Naive thymus-derived CD4-positive, alpha-beta T cell (primary cell): ENCODE data around the gene FGD3. TPM values are rescaled to one million over a fixed set of nuclear protein-coding genes. Genes with fewer than 3 reads are reported as not detected.

Experiments
- ATAC-seq: fragments of 150-1000 bp; cut with Tn5 transposase; 2 replicates; pipeline ENCODE4 v1.10.0; 2021; ENCODE audit warnings: mild to moderate bottlenecking, moderate library complexity
- CTCF ChIA-PET: fragments of 350-600 bp; sonication (Branson Sonifier 250); formaldehyde crosslinking; loops from one replicate; lab custom pipeline; 2021; ENCODE audit warnings: antibody characterized with exemption; lab: Charles Lee
- POLR2A ChIA-PET: fragments of 350-600 bp; sonication (Branson Sonifier 250); formaldehyde crosslinking; loops from one replicate; lab custom pipeline; 2021; ENCODE audit warnings: antibody characterized with exemption, inconsistent platforms; lab: Charles Lee
- DNase-seq, 9 donors: peaks; one replicate each; pipeline versions ENCODE4 v3.0.0 to v3.0.0-alpha.2; 2020 to 2022; ENCODE audit warnings: mixed read lengths in 1 of 9
- H3K27ac ChIP-seq: one replicate; pipeline ENCODE4 v1.7.0; 2013; ENCODE audit warnings: mild to moderate bottlenecking, low read depth, low read length, moderate library complexity
- H3K27me3 ChIP-seq, 2 donors: one replicate each; pipeline ENCODE4 v1.7.0; 2013; ENCODE audit warnings: low read length in 2 of 2, mild to moderate bottlenecking in 2 of 2, moderate library complexity in 2 of 2; ENCODE audit not compliant: control insufficient read depth in 2 of 2, insufficient read depth in 2 of 2
- H3K36me3 ChIP-seq, 3 experiments: 1 replicate in 2 of 3; 2 replicates in 1 of 3; pipeline ENCODE4 v1.7.0; 2013; ENCODE audit warnings: low read length in 3 of 3, mild to moderate bottlenecking in 3 of 3, moderate library complexity in 1 of 3; ENCODE audit not compliant: insufficient read depth in 3 of 3, control insufficient read depth in 2 of 3
- H3K4me1 ChIP-seq, 2 donors: one replicate each; pipeline ENCODE4 v1.7.0; 2013; ENCODE audit warnings: low read length in 2 of 2, mild to moderate bottlenecking in 2 of 2, moderate library complexity in 1 of 2; ENCODE audit not compliant: control insufficient read depth in 2 of 2, insufficient read depth in 2 of 2
- H3K4me3 ChIP-seq: 2 replicates; pipeline ENCODE4 v1.7.0; 2013; ENCODE audit warnings: mild to moderate bottlenecking, low read length
- H3K9me3 ChIP-seq, 3 experiments: 1 replicate in 2 of 3; 2 replicates in 1 of 3; pipeline ENCODE4 v1.7.0; 2013; ENCODE audit warnings: low read length in 3 of 3; ENCODE audit not compliant: control insufficient read depth in 2 of 3
- H3K27ac Mint-ChIP-seq, 9 donors: one replicate each; pipeline ENCODE4 v1.8.0; 2020 to 2022; ENCODE audit warnings: mixed read lengths in 9 of 9, mild to moderate bottlenecking in 8 of 9, moderate library complexity in 5 of 9, inconsistent platforms in 2 of 9
- H3K27me3 Mint-ChIP-seq, 5 donors: one replicate each; pipeline ENCODE4 v1.8.0; 2021 to 2022; ENCODE audit warnings: mixed read lengths in 5 of 5, mild to moderate bottlenecking in 1 of 5
- H3K36me3 Mint-ChIP-seq, 5 donors: one replicate each; pipeline ENCODE4 v1.8.0; 2020 to 2022; ENCODE audit warnings: mixed read lengths in 5 of 5, mild to moderate bottlenecking in 3 of 5, inconsistent platforms in 1 of 5
- H3K4me1 Mint-ChIP-seq, 7 donors: one replicate each; pipeline ENCODE4 v1.8.0; 2020 to 2022; ENCODE audit warnings: mixed read lengths in 7 of 7, mild to moderate bottlenecking in 3 of 7, inconsistent platforms in 1 of 7
- H3K4me3 Mint-ChIP-seq, 10 donors: one replicate each; pipeline ENCODE4 v1.8.0; 2020 to 2022; ENCODE audit warnings: mild to moderate bottlenecking in 10 of 10, mixed read lengths in 10 of 10, moderate library complexity in 6 of 10, inconsistent platforms in 2 of 10
- H3K9me3 Mint-ChIP-seq, 11 donors: one replicate each; pipeline ENCODE4 v1.8.0; 2020 to 2022; ENCODE audit warnings: mixed read lengths in 11 of 11, mild to moderate bottlenecking in 4 of 11, inconsistent platforms in 1 of 11, moderate library complexity in 1 of 11
- intact Hi-C, 2 donors: fragments of 100-400 bp; cut with micrococcal nuclease; formaldehyde crosslinking; loops; one replicate each; pipeline ENCODE4 v1.15.1; 2023
- polyA plus RNA-seq, 2 donors: library from polyadenylated mRNA; unstranded; fragments of 300-500 nt; fragmentation: Illumina TruSeq; gene quantifications; one replicate each; pipeline ENCODE4 v1.2.3, GENCODE V29; 2021
- total RNA-seq, 6 experiments: library from RNA in 5 of 6; stranded (reverse) in 5 of 6; gene quantifications; 1 replicate in 5 of 6; 2 replicates in 1 of 6; pipeline ENCODE4 v1.2.3 and lab custom pipeline; 2021 to 2026

The FGD3 gene
- total and polyA plus RNA-seq, 7 experiments from 2014 or later: 114 to 341 (median 193) TPM

DNA sequence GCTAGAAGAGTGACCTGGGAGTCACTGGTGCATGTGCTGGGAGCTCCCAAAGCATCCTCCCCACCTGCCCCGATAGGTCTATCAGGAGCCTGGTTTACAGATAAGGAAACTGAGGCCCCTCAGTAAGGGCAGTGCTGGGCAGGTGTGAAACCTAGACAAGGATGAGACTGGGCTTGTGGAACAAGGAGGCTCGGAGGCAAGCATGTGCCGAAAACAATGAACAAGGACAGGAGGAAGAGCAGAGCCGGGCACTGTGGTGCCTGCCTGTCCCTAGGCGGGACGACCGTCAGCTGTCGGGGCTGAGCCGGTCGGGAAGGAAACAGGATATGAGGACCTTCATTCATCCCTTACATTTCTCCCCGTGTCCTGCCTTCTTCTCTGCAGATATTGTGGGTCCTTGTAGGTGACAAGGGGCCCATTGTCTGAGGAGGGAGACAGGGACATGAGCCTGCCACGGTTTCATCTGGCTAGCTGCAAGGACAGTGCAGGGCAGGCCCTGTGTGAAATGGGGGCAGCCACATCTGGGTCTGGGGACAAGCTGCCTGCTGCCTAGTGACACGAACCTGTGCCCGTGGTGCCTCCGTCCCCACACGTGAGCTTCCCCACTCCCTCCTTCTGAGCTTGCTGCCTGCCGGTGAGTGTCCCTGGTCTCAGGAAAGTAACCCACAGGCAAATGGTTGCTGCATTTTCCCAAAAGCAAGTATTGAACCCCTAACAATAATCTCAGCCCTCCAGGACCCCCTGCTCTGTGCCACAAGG, 18.6 kb downstream of the FGD3 start:
- H3K27ac ChIP-seq: peak overlapping the region; percentile 85
- peaks cover 48 to 69% (median 64%) of the 10 kb centered on the region in 7 donors for H3K4me1 Mint-ChIP-seq
- H3K27ac Mint-ChIP-seq: peak overlapping the region; percentile 96 to 99 (median 98)
- ATAC-seq (no peak), DNase-seq (no peak)
- H3K27me3 ChIP-seq: no peaks in the 10 kb centered on the region
- peaks cover 65 to 71% of the 10 kb centered on the region in 2 donors for H3K4me1 ChIP-seq
- peak overlapping the region; percentile 85 for H3K4me3 ChIP-seq
- peaks cover 0 to 4% (median 3%) of the 10 kb centered on the region in 3 experiments for H3K9me3 ChIP-seq
- H3K27me3 Mint-ChIP-seq: no peaks in the 10 kb centered on the region
- H3K9me3 Mint-ChIP-seq: peaks cover 0 to 7% (median 0%) of the 10 kb centered on the region in 11 donors
- H3K36me3 Mint-ChIP-seq: peaks cover 4 to 44% (median 26%) of the 10 kb centered on the region in 5 donors
- ChIA-PET POLR2A (interaction anchor here (0.7 to 12.8 kb wide), 28 partner anchors 9 to 641 kb away, joined by 3 to 233 read pairs (median 7); partner anchors contain the start of genes FGD3 and NOL8), CTCF (interaction anchor here (0.6 to 2.8 kb wide), 7 partner anchors 9 to 191 kb away, joined by 3 to 18 read pairs (median 4); no protein-coding TSS in a partner anchor)
- H3K4me3 Mint-ChIP-seq: peak overlapping the region; percentile 86 to 98 (median 93)
- intact Hi-C loops: loop anchor here (2.0 kb wide), 4 partner anchors 37 to 601 kb away; partner anchors contain the start of gene FAM120AOS (in 1 of the 2)
- peaks cover 0 to 28% (median 6%) of the 10 kb centered on the region in 3 experiments for H3K36me3 ChIP-seq

DNA sequence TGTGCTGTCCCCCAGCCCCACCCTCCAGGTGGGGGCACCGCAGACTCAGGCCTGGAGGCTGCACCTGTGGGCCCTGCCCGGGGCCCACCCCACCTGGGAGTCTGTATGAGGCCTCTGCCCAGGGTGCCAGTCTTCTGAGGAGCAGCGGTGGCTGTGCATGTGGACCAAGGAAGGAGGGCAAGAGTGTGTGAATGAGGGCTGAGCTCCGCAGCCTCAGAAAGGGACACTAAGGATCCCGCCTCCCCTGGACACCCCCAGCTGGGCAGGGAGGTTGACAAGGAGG, 19.1 kb downstream of the FGD3 start:
- peaks cover 0 to 2% (median under 1%) of the 10 kb centered on the region in 3 experiments for H3K9me3 ChIP-seq
- H3K4me1 Mint-ChIP-seq: peaks cover 48 to 71% (median 64%) of the 10 kb centered on the region in 7 donors
- peak overlapping the region; percentile 85 for H3K27ac ChIP-seq
- peaks cover 0 to 7% (median 0%) of the 10 kb centered on the region in 11 donors for H3K9me3 Mint-ChIP-seq
- no peak for ATAC-seq
- intact Hi-C loops: no loop called here
- no peaks in the 10 kb centered on the region for H3K27me3 ChIP-seq
- H3K4me3 ChIP-seq: peak overlapping the region; percentile 85
- H3K4me1 ChIP-seq: peaks cover 62 to 71% of the 10 kb centered on the region in 2 donors
- CTCF ChIA-PET: interaction anchor here (1.1 to 2.8 kb wide), 4 partner anchors 9 to 60 kb away, joined by 3 to 18 read pairs (median 8); no protein-coding TSS in a partner anchor
- H3K27me3 Mint-ChIP-seq: no peaks in the 10 kb centered on the region
- peak overlapping the region; percentile 96 to 99 (median 98) for H3K27ac Mint-ChIP-seq
- peak in 1 of 9 donors; percentile 21 for DNase-seq
- peaks cover 8 to 44% (median 26%) of the 10 kb centered on the region in 5 donors for H3K36me3 Mint-ChIP-seq
- H3K4me3 Mint-ChIP-seq: peak overlapping the region; percentile 86 to 98 (median 93)
- H3K36me3 ChIP-seq: peaks cover 0 to 28% (median 6%) of the 10 kb centered on the region in 3 experiments
- POLR2A ChIA-PET: interaction anchor here (0.9 to 12.8 kb wide), 22 partner anchors 9 to 641 kb away, joined by 3 to 233 read pairs (median 12); partner anchors contain the start of genes FGD3 and NOL8

DNA sequence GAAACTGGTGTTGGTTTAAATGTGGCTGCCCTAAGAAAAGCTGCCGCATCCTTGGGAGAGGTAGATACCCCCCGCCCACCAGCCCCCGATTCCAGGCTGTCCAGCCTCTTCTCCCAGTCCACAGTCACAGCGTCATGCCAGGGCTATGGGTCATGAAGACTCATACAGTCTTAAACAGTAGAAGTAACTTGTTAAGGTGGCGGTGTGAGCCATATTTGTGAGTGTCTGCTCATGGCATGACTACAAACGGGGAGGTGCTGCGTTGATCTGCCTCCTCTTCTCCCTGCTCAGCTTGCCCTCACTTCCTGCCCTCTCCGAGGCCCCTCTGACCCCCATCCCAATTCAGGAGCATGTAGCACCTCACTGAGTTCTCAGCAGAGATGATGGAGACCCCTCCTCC, 20.8 kb downstream of the FGD3 start:
- H3K27me3 ChIP-seq: no peaks in the 10 kb centered on the region
- H3K27ac Mint-ChIP-seq: peak overlapping the region; percentile 89 to 99 (median 98)
- peak overlapping the region; percentile 86 to 98 (median 93) for H3K4me3 Mint-ChIP-seq
- CTCF ChIA-PET: interaction anchor here (0.9 kb wide), 1 partner anchor 141 kb away, joined by 3 read pairs; no protein-coding TSS in a partner anchor
- ATAC-seq (no peak), DNase-seq (peak in 1 of 9 donors; percentile 42)
- H3K4me1 ChIP-seq: peaks cover 54 to 63% of the 10 kb centered on the region in 2 donors
- intact Hi-C loops: no loop called here
- H3K9me3 ChIP-seq: no peaks in the 10 kb centered on the region
- H3K36me3 Mint-ChIP-seq: peaks cover 8 to 46% (median 28%) of the 10 kb centered on the region in 5 donors
- H3K27me3 Mint-ChIP-seq: no peaks in the 10 kb centered on the region
- H3K4me1 Mint-ChIP-seq: peaks cover 52 to 74% (median 65%) of the 10 kb centered on the region in 7 donors
- H3K9me3 Mint-ChIP-seq: peaks cover 0 to 1% (median 0%) of the 10 kb centered on the region in 11 donors
- H3K27ac ChIP-seq: peak overlapping the region; percentile 85
- peak overlapping the region; percentile 85 for H3K4me3 ChIP-seq
- peaks cover 0 to 28% (median 6%) of the 10 kb centered on the region in 3 experiments for H3K36me3 ChIP-seq
- POLR2A ChIA-PET: interaction anchor here (1.0 to 12.8 kb wide), 10 partner anchors 7 to 203 kb away, joined by 3 to 233 read pairs (median 60); no protein-coding TSS in a partner anchor

DNA sequence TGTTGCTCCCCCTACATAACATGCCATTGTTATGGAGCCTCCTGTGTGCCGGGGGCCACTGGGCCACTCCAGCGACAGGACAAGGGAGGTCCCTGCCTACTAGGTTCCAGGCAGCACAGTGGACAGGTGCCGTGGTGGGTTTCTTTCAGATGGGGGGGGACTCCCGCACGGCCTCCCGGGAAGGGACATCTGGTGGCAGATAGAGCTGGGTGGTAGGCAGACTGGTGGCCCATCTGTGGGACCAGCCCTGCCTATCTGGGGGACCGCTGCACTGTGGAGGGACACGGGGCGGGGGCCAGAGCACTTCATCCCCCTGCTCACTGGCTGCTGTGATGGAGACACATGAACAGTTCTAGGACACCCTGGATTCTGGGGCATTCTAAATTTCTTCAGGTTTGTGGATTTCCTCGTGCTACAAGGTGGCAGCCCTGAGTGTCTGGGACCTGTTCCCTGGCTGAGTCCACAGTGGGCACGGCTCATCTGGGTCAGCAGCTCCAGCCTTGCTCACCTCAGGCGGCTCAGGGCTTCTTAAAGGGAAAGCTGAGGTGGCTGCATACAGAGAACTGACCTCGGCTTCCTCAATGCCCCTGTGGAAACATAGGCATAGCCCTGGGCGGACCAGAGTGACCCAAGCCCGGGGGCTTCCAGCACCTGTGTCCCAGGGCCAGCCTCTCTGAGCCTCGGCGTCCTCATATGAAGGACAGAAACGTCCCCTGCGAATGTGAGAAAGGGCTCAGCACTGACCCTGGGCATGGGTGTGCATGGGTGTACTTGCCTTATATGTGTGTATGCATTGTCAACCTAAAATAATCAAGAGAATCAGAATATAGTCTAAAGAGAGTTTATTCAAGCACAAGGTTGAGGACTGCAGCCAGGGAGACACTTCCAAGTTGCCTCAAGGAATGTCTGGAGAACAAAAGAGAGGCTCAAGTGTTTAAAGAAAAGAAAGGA, 22.5 kb downstream of the FGD3 start:
- peaks cover 62 to 83% (median 75%) of the 10 kb centered on the region in 7 donors for H3K4me1 Mint-ChIP-seq
- ChIA-PET CTCF (interaction anchor here (0.8 kb wide), 1 partner anchor 15 kb away, joined by 3 read pairs; no protein-coding TSS in a partner anchor), POLR2A (interaction anchor here (0.6 to 12.8 kb wide), 10 partner anchors 9 to 162 kb away, joined by 3 to 233 read pairs (median 4); no protein-coding TSS in a partner anchor)
- Histone ChIP-seq H3K27ac (peak overlapping the region; percentile 85), H3K27me3 (no peaks in the 10 kb centered on the region), H3K4me3 (peak overlapping the region; percentile 85), H3K36me3 (peaks cover 0 to 38% (median 6%) of the 10 kb centered on the region in 3 experiments), H3K9me3 (no peaks in the 10 kb centered on the region), H3K4me1 (peaks cover 64 to 73% of the 10 kb centered on the region in 2 donors)
- H3K36me3 Mint-ChIP-seq: peaks cover 8 to 44% (median 40%) of the 10 kb centered on the region in 5 donors
- no peak for DNase-seq
- H3K27me3 Mint-ChIP-seq: no peaks in the 10 kb centered on the region
- ATAC-seq: no peak
- peak overlapping the region; percentile 86 to 98 (median 93) for H3K4me3 Mint-ChIP-seq
- intact Hi-C loops: loop anchor here in 1 of 2 donors (1.0 kb wide), 1 partner anchor 17 kb away; no protein-coding TSS in a partner anchor
- H3K27ac Mint-ChIP-seq: peak overlapping the region; percentile 89 to 99 (median 98)
- H3K9me3 Mint-ChIP-seq: peaks cover 0 to 1% (median 0%) of the 10 kb centered on the region in 11 donors

DNA sequence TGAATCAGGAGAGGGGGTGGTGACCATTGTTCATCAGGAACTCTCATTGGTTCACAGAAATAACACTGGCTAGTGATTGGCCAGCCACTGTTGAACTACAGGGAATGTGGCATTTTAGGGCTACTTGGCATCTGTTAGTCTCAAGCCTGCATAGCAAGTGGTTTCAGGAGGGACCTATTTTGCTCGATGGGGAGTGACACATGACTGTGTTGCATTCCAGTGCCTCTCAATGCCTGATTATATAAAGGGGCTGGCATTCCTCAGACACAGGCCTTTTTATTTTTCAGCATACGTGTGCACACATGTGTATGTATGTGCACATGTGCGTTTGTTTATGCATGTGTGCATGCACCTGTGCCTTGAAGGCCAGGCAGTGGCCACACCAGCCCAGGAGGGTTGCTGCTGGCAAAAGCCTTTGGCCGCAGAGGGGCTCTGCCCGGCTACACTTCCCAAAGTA, 23.2 kb downstream of the FGD3 start:
- POLR2A ChIA-PET: interaction anchor here (0.6 to 12.8 kb wide), 3 partner anchors 14 to 94 kb away, joined by 3 to 233 read pairs (median 3); no protein-coding TSS in a partner anchor
- Mint-ChIP-seq H3K27ac (peak overlapping the region; percentile 89 to 99 (median 98)), H3K4me1 (peaks cover 67 to 84% (median 82%) of the 10 kb centered on the region in 7 donors), H3K36me3 (peaks cover 4 to 47% (median 35%) of the 10 kb centered on the region in 5 donors), H3K27me3 (no peaks in the 10 kb centered on the region), H3K9me3 (peaks cover 0 to 1% (median 0%) of the 10 kb centered on the region in 11 donors), H3K4me3 (peak overlapping the region; percentile 86 to 98 (median 93))
- CTCF ChIA-PET: interaction anchor here (0.8 kb wide), 1 partner anchor 16 kb away, joined by 3 read pairs; no protein-coding TSS in a partner anchor
- ATAC-seq (no peak), DNase-seq (no peak)
- peak overlapping the region; percentile 34 for H3K4me3 ChIP-seq
- peaks cover under 1 to 38% (median 6%) of the 10 kb centered on the region in 3 experiments for H3K36me3 ChIP-seq
- peaks cover 71 to 79% of the 10 kb centered on the region in 2 donors for H3K4me1 ChIP-seq
- no peaks in the 10 kb centered on the region for H3K27me3 ChIP-seq
- no peaks in the 10 kb centered on the region for H3K9me3 ChIP-seq
- intact Hi-C loops: loop anchor here in 1 of 2 donors (1.0 kb wide), 1 partner anchor 16 kb away; no protein-coding TSS in a partner anchor
- H3K27ac ChIP-seq: peak overlapping the region; percentile 85
